Activated B cell treated with CpG ODN at 0.5 μM for 24 hours (primary cell): ENCODE measurements around the gene SCTR. TPM values are rescaled to one million over a fixed set of nuclear protein-coding genes. Genes with fewer than 3 reads are reported as not detected.

Experiments used
- ATAC-seq: fragments of 200-7000 bp; cut with Tn5 transposase; one replicate; pipeline ENCODE4 v1.10.0; 2021; ENCODE audit warnings: low read depth, mild to moderate bottlenecking, moderate library complexity
- CTCF ChIA-PET: fragments of 350-600 bp; sonication (Branson Sonifier 250); formaldehyde crosslinking; loops from one replicate; lab custom pipeline; 2021; ENCODE audit warnings: antibody characterized with exemption; lab: Charles Lee
- POLR2A ChIA-PET: fragments of 350-600 bp; sonication (Branson Sonifier 250); formaldehyde crosslinking; loops from one replicate; lab custom pipeline; 2021; ENCODE audit warnings: antibody characterized with exemption; lab: Charles Lee
- DNase-seq: peaks from one replicate; pipeline ENCODE4 v3.0.0; 2022
- H3K27ac Mint-ChIP-seq: one replicate; pipeline ENCODE4 v1.8.0; 2020; ENCODE audit warnings: mixed read lengths
- H3K27me3 Mint-ChIP-seq: one replicate; pipeline ENCODE4 v1.8.0; 2021; ENCODE audit warnings: mixed read lengths
- H3K36me3 Mint-ChIP-seq: one replicate; pipeline ENCODE4 v1.8.0; 2021; ENCODE audit warnings: low read depth, mixed read lengths
- H3K4me1 Mint-ChIP-seq: one replicate; pipeline ENCODE4 v1.8.0; 2021; ENCODE audit warnings: mixed read lengths
- H3K4me3 Mint-ChIP-seq: one replicate; pipeline ENCODE4 v1.8.0; 2020; ENCODE audit warnings: mild to moderate bottlenecking, mixed read lengths
- H3K9me3 Mint-ChIP-seq: one replicate; pipeline ENCODE4 v1.8.0; 2020; ENCODE audit warnings: mixed read lengths
- intact Hi-C: fragments of 100-400 bp; cut with micrococcal nuclease; formaldehyde crosslinking; loops from one replicate; pipeline ENCODE4 v1.15.1; 2024
- total RNA-seq: library from RNA; stranded (reverse); gene quantifications from 2 replicates; pipeline ENCODE4 v1.2.3, GENCODE V29; 2022
- TF ChIP-seq, protein P1 (sequence below): fragments of 200-600 bp; IDR thresholded peaks from one replicate; pipeline ENCODE4 v1.8.0; 2022; ENCODE audit warnings: antibody characterized with exemption, mild to moderate bottlenecking

The SCTR gene
- total RNA-seq, 1 donor from 2014 or later, result not detected

DNA sequence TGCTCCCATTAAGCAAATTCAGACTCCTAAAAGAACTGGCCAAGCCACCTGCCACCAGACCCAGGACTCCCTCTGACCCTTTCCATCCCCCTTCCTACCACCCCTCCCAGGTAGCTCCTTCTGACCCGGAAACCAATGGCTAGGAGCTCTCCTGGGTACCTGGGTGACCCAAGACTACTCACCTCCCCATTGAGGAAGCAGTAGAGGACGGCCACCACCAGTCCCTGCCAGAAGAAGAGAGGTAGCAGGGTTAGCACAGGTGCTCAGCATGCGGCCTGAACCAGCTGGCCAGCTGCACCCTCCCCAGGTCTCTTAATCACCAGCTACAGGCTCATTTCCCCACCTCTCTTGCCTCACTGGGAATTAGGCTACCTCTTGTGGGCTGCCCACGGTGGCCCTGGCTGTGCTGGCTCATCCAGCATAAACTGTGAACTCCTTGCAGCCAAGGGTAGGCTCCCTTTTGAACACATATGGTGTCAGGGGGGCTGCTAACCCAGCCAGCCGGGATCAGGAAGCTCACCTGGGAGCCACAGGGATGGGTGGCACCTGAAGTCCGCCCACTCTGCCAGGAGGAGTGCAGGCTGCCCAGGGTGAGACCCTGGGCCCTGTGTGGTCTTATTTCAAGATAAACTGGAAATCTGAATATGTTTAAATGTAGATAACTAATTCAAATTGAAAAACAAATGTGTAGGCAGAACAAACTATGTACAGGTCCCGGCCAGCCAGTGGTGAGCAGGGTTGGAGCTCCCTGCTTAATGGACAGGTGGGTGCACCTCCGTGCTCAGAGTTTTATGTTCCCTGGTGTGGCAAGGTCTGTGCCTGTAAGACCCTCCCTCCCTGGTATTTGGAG, 82.7 kb downstream of the SCTR start:
- ATAC-seq (no peak), DNase-seq (no peak)
- Mint-ChIP-seq H3K36me3 (no peaks in the 10 kb centered on the region), H3K27ac (no peak overlapping the region), H3K4me1 (no peaks in the 10 kb centered on the region), H3K4me3 (no peak overlapping the region), H3K9me3 (no peaks in the 10 kb centered on the region), H3K27me3 (peaks cover 22% of the 10 kb centered on the region)
- ChIA-PET POLR2A (no interaction called here), CTCF (no interaction called here)
- TF ChIP-seq, protein P1, sequence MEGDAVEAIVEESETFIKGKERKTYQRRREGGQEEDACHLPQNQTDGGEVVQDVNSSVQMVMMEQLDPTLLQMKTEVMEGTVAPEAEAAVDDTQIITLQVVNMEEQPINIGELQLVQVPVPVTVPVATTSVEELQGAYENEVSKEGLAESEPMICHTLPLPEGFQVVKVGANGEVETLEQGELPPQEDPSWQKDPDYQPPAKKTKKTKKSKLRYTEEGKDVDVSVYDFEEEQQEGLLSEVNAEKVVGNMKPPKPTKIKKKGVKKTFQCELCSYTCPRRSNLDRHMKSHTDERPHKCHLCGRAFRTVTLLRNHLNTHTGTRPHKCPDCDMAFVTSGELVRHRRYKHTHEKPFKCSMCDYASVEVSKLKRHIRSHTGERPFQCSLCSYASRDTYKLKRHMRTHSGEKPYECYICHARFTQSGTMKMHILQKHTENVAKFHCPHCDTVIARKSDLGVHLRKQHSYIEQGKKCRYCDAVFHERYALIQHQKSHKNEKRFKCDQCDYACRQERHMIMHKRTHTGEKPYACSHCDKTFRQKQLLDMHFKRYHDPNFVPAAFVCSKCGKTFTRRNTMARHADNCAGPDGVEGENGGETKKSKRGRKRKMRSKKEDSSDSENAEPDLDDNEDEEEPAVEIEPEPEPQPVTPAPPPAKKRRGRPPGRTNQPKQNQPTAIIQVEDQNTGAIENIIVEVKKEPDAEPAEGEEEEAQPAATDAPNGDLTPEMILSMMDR, result no peak
- intact Hi-C loops, result no loop called here

GRCh38 chr2:119440873-119441272, 83.4 kb downstream of the SCTR start:
- CTCF ChIA-PET, result no interaction called here
- intact Hi-C loops, result no loop called here
- POLR2A ChIA-PET, result no interaction called here

GRCh38 chr2:119440501-119440870, 83.8 kb downstream of the SCTR start:
- ChIA-PET CTCF (no interaction called here), POLR2A (no interaction called here)
- Mint-ChIP-seq H3K9me3 (no peaks in the 10 kb centered on the region), H3K36me3 (no peaks in the 10 kb centered on the region), H3K27me3 (peaks cover 21% of the 10 kb centered on the region), H3K4me3 (no peak overlapping the region), H3K4me1 (no peaks in the 10 kb centered on the region), H3K27ac (no peak overlapping the region)
- DNase-seq (no peak), ATAC-seq (no peak)
- TF ChIP-seq, protein P1, result no peak
- intact Hi-C loops, result no loop called here

More at GRCh38 chr2:119440873-119441272, 83.4 kb downstream of the SCTR start:
- H3K36me3 Mint-ChIP-seq, result no peaks in the 10 kb centered on the region
- TF ChIP-seq, protein P1, result no peak
- no peak overlapping the region for H3K4me3 Mint-ChIP-seq
- DNase-seq, result no peak
- no peak for ATAC-seq
- H3K27me3 Mint-ChIP-seq, result peaks cover 20% of the 10 kb centered on the region
- no peak overlapping the region for H3K27ac Mint-ChIP-seq
- H3K4me1 Mint-ChIP-seq, result no peaks in the 10 kb centered on the region
- H3K9me3 Mint-ChIP-seq, result no peaks in the 10 kb centered on the region

- intact Hi-C loops, result no loop called here
- no peak overlapping the region for H3K4me3 Mint-ChIP-seq
- ChIA-PET CTCF (no interaction called here), POLR2A (no interaction called here)
- H3K9me3 Mint-ChIP-seq, result no peaks in the 10 kb centered on the region
- peaks cover 22% of the 10 kb centered on the region for H3K27me3 Mint-ChIP-seq
- ATAC-seq (no peak), DNase-seq (no peak)
- no peak overlapping the region for H3K27ac Mint-ChIP-seq
- TF ChIP-seq, protein P1, result no peak
- H3K36me3 Mint-ChIP-seq, result no peaks in the 10 kb centered on the region
- H3K4me1 Mint-ChIP-seq, result no peaks in the 10 kb centered on the region
Observed at GRCh38 chr2:119439574-119440500, 84.4 kb downstream of the SCTR start.

- ChIA-PET CTCF (no interaction called here), POLR2A (no interaction called here)
- no peak for DNase-seq
- Mint-ChIP-seq H3K4me3 (no peak overlapping the region), H3K36me3 (no peaks in the 10 kb centered on the region), H3K27ac (no peak overlapping the region), H3K27me3 (peaks cover 22% of the 10 kb centered on the region), H3K4me1 (no peaks in the 10 kb centered on the region), H3K9me3 (no peaks in the 10 kb centered on the region)
- intact Hi-C loops, result no loop called here
- TF ChIP-seq, protein P1, result no peak
- ATAC-seq, result no peak
Observed at GRCh38 chr2:119438726-119439284, 85.5 kb downstream of the SCTR start.
